SK-N-SH (cell line): ENCODE results near the gene PPP3CA. TPM values are rescaled to one million over a fixed set of nuclear protein-coding genes. Genes with fewer than 3 reads are reported as not detected.

Source experiments
- CTCF ChIA-PET: fragments of 300-600, 350-600 bp; formaldehyde crosslinking; extraction: SDS; loops from one replicate; lab custom pipeline; 2021; lab: Yijun Ruan, JAX
- POLR2A ChIA-PET: fragments of 350-600 bp; sonication (Branson Sonifier 250); formaldehyde crosslinking; extraction: SDS; loops from one replicate; lab custom pipeline; 2020; ENCODE audit warnings: antibody characterized with exemption, inconsistent platforms; lab: Yijun Ruan, JAX
- DNase-seq: peaks from one replicate; pipeline ENCODE4 v3.0.0; 2012
- H2AFZ ChIP-seq: fragments of 200-600 bp; sonication (generic); 2 replicates; pipeline ENCODE4 v1.8.1; 2016; ENCODE audit warnings: antibody characterized with exemption, mild to moderate bottlenecking, low read depth
- H3F3A ChIP-seq: fragments of 200-600 bp; sonication (generic); replicated peaks from 2 replicates; pipeline ENCODE3; 2016; ENCODE audit warnings: antibody characterized with exemption, mild to moderate bottlenecking; ENCODE audit not compliant: insufficient read depth
- H3K27ac ChIP-seq, 2 experiments: fragments of 200-500 bp in 1 of 2; fragments of 200-600 bp in 1 of 2; sonication (Bioruptor generic) in 1 of 2; sonication (generic), shearing (Covaris generic) in 1 of 2; 2 replicates each; pipeline versions ENCODE4 v1.5.1 to v1.6.1; 2014 to 2016; ENCODE audit warnings: low read depth in 2 of 2, inconsistent platforms in 1 of 2, low read length in 1 of 2, mild to moderate bottlenecking in 1 of 2, mixed read lengths in 1 of 2
- H3K27me3 ChIP-seq: fragments of 200-600 bp; sonication (generic), shearing (Covaris generic); 2 replicates; pipeline ENCODE4 v1.6.1; 2016; ENCODE audit warnings: mixed run types; ENCODE audit not compliant: insufficient read depth
- H3K36me3 ChIP-seq, 2 experiments: fragments of 200-500 bp in 1 of 2; fragments of 200-600 bp in 1 of 2; sonication (Bioruptor generic) in 1 of 2; sonication (generic) in 1 of 2; replicated peaks in 1 of 2; 2 replicates each; pipeline versions ENCODE3 to v1.5.1; 2014 to 2016; ENCODE audit warnings: low read length in 1 of 2, mild to moderate bottlenecking in 1 of 2; ENCODE audit not compliant: insufficient read depth in 2 of 2, control insufficient read depth in 1 of 2
- H3K4me1 ChIP-seq, 2 experiments: fragments of 200-500 bp in 1 of 2; fragments of 200-600 bp in 1 of 2; sonication (Bioruptor generic) in 1 of 2; sonication (generic), shearing (Covaris generic) in 1 of 2; 2 replicates each; pipeline versions ENCODE4 v1.5.1 to v1.6.1; 2014 to 2016; ENCODE audit warnings: low read depth in 1 of 2, low read length in 1 of 2, mixed run types in 1 of 2; ENCODE audit not compliant: insufficient read depth in 2 of 2, control insufficient read depth in 1 of 2
- H3K4me2 ChIP-seq: fragments of 200-600 bp; sonication (generic), shearing (Covaris generic); 2 replicates; pipeline ENCODE4 v1.6.1; 2017; ENCODE audit warnings: mixed run types
- H3K4me3 ChIP-seq, 2 experiments: fragments of 200-500 bp in 1 of 2; fragments of 200-600 bp in 1 of 2; sonication (Bioruptor generic) in 1 of 2; sonication (generic), shearing (Covaris generic) in 1 of 2; 2 replicates each; pipeline versions ENCODE4 v1.5.1 to v1.8.1; 2014 to 2016; ENCODE audit warnings: low read depth in 2 of 2, inconsistent platforms in 1 of 2, low read length in 1 of 2, mild to moderate bottlenecking in 1 of 2, mixed read lengths in 1 of 2, moderate library complexity in 1 of 2
- H3K79me2 ChIP-seq: fragments of 200-600 bp; sonication (generic); 2 replicates; pipeline ENCODE4 v1.8.1; 2017; ENCODE audit warnings: mild to moderate bottlenecking; ENCODE audit not compliant: insufficient read depth
- H3K9ac ChIP-seq: fragments of 200-600 bp; sonication (generic); 2 replicates; pipeline ENCODE4 v1.6.1; 2017; ENCODE audit warnings: mixed run types
- H3K9me2 ChIP-seq: fragments of 200-600 bp; sonication (generic); 2 replicates; pipeline ENCODE4 v1.6.1; 2017; ENCODE audit warnings: mixed run types
- H3K9me3 ChIP-seq: fragments of 200-600 bp; sonication (generic); 2 replicates; pipeline ENCODE4 v1.6.1; 2017; ENCODE audit warnings: mixed run types, mild to moderate bottlenecking, moderate library complexity
- H4K20me1 ChIP-seq: fragments of 200-600 bp; sonication (generic); 2 replicates; pipeline ENCODE4 v1.6.1; 2017; ENCODE audit warnings: mild to moderate bottlenecking, mixed run types; ENCODE audit not compliant: insufficient read depth
- CHD2 ChIP-seq: fragments of 150-350 bp; IDR thresholded peaks from 2 replicates; pipeline ENCODE4 v1.6.1; 2018; ENCODE audit warnings: low read length; ENCODE audit not compliant: partially characterized antibody
- CTCF ChIP-seq: fragments of 200-600 bp; sonication (generic); IDR thresholded peaks from 2 replicates; pipeline ENCODE4 v1.6.1; 2017; ENCODE audit warnings: antibody characterized with exemption, mild to moderate bottlenecking, moderate library complexity
- ELF1 ChIP-seq: IDR thresholded peaks from 2 replicates; pipeline ENCODE4 v1.4.0; 2012
- EZH2phosphoT487 ChIP-seq: fragments of 200-600 bp; sonication (generic); IDR thresholded peaks from 2 replicates; pipeline ENCODE4 v1.6.1; 2017; ENCODE audit warnings: low read depth, mixed run types, mild to moderate bottlenecking, antibody characterized with exemption, moderate library complexity, borderline replicate concordance
- FOSL2 ChIP-seq: IDR thresholded peaks from 2 replicates; pipeline ENCODE4 v1.4.0; 2012; ENCODE audit warnings: low read depth, mild to moderate bottlenecking, moderate library complexity, borderline replicate concordance
- FOXJ3 ChIP-seq: sonication (generic); formaldehyde crosslinking; IDR thresholded peaks from 2 replicates; pipeline ENCODE4 v1.5.1; 2020; ENCODE audit warnings: mild to moderate bottlenecking, missing genetic modification reagents
- FOXM1 ChIP-seq: IDR thresholded peaks from 2 replicates; pipeline ENCODE4 v1.4.0; 2012; ENCODE audit warnings: low read depth, mild to moderate bottlenecking
- GABPA ChIP-seq: IDR thresholded peaks from 2 replicates; pipeline ENCODE4 v1.4.0; 2012; ENCODE audit warnings: low read depth, mild to moderate bottlenecking
- JUND ChIP-seq: IDR thresholded peaks from 2 replicates; pipeline ENCODE4 v1.4.0; 2012
- MAX ChIP-seq: IDR thresholded peaks from 2 replicates; pipeline ENCODE4 v1.4.0; 2012; ENCODE audit warnings: low read depth
- NFIC ChIP-seq: IDR thresholded peaks from 2 replicates; pipeline ENCODE4 v1.4.0; 2012; ENCODE audit warnings: borderline replicate concordance
- NRF1 ChIP-seq: IDR thresholded peaks from 2 replicates; pipeline ENCODE4 v1.6.1; 2012; ENCODE audit warnings: low read depth, mild to moderate bottlenecking, low read length
- POLR2AphosphoS5 ChIP-seq: IDR thresholded peaks from 2 replicates; pipeline ENCODE4 v1.6.1; 2012; ENCODE audit warnings: low read depth, low read length
- RFX5 ChIP-seq: IDR thresholded peaks from 2 replicates; pipeline ENCODE4 v1.6.1; 2012; ENCODE audit warnings: mild to moderate bottlenecking, improper control_type of control experiment, low read length
- SIN3A ChIP-seq: IDR thresholded peaks from 2 replicates; pipeline ENCODE4 v1.6.1; 2012; ENCODE audit warnings: low read depth, mild to moderate bottlenecking, low read length, moderate library complexity, borderline replicate concordance
- TAF1 ChIP-seq: IDR thresholded peaks from 2 replicates; pipeline ENCODE4 v1.6.1; 2012; ENCODE audit warnings: low read depth, mild to moderate bottlenecking, low read length, moderate library complexity, borderline replicate concordance
- TCF12 ChIP-seq: IDR thresholded peaks from 2 replicates; pipeline ENCODE4 v1.4.0; 2012
- TEAD4 ChIP-seq: IDR thresholded peaks from 2 replicates; pipeline ENCODE4 v1.4.0; 2012; ENCODE audit warnings: mild to moderate bottlenecking, borderline replicate concordance; ENCODE audit not compliant: insufficient read depth
- USF2 ChIP-seq: fragments of 150-350 bp; IDR thresholded peaks from 2 replicates; pipeline ENCODE4 v1.6.1; 2017; ENCODE audit warnings: antibody characterized with exemption, low read length, low read depth, borderline replicate concordance
- YY1 ChIP-seq: IDR thresholded peaks from 2 replicates; pipeline ENCODE4 v1.4.0; 2012; ENCODE audit warnings: low read depth, mild to moderate bottlenecking
- WGBS: methylation state at CpG from one replicate; pipeline ENCODE4 v1.1.6; 2017; ENCODE audit warnings: low lambda C conversion rate; 5-methylcytosine and 5-hydroxymethylcytosine counted together
- polyA plus RNA-seq, 3 experiments: library from polyadenylated mRNA; depleted of rRNA; stranded (reverse); fragments of >200 nt; gene quantifications; 2 replicates each; pipeline ENCODE4 v1.2.3, GENCODE V29; 2012
- TF ChIP-seq, protein P1 (sequence below): fragments of 150-350 bp; IDR thresholded peaks from 2 replicates; pipeline ENCODE4 v1.6.1; 2016; ENCODE audit warnings: mild to moderate bottlenecking, low read depth, low read length
- TF ChIP-seq, protein P2 (sequence below): IDR thresholded peaks from 2 replicates; pipeline ENCODE4 v1.4.0; 2012; ENCODE audit warnings: low read depth, borderline replicate concordance
- TF ChIP-seq, protein P3 (sequence below): IDR thresholded peaks from 2 replicates; pipeline ENCODE4; 2012
- TF ChIP-seq, protein P4 (sequence below): IDR thresholded peaks from 2 replicates; pipeline ENCODE4 v1.6.1; 2012; ENCODE audit warnings: mild to moderate bottlenecking, low read depth, low read length, moderate library complexity

Gene PPP3CA
- polyA plus RNA-seq, 1 of the 3 experiments (the other 2 are of a cell fraction): 10.7 TPM

DNA sequence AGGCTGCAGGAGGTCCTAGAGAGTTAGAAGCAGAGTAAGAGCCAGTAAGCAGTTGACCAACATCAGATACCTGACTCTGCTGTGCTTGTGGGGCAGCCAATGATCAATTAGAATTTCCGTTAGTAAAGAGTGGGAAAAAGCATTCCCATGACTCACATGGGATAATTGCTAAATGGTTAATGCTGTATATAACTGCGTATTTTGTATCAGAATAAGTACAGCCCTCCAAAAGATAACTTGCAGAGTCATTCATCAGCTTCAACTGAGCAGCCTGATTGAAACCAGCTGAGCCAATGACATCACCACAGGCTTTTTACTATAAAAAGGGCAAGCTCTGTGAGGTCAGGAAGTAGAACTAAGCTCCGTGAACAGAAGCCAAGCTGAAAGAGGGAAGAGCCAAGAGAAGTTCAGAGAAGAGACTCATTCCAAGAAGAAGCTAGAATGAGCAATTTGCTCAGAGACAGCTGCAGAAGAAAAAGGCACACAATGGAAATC lies 67.9 kb downstream of the PPP3CA start:
- Histone ChIP-seq H3K36me3 (no peaks in the 10 kb centered on the region), H3K9me3 (no peaks in the 10 kb centered on the region), H2AFZ (no peak overlapping the region), H3K79me2 (peaks cover 48% of the 10 kb centered on the region), H3K4me1 (peaks cover 3 to 28% of the 10 kb centered on the region in 2 experiments; a peak in 3 of 4 replicates), H3K27ac (peak overlapping the region; percentile 65 to 94), H3K9me2 (no peaks in the 10 kb centered on the region), H3K27me3 (no peaks in the 10 kb centered on the region), H3K9ac (no peak overlapping the region), H3K4me3 (no peak overlapping the region), H3K4me2 (peak overlapping the region; percentile 10; the same call in 1 of the 2 replicates), H3F3A (peaks cover 16% of the 10 kb centered on the region), H4K20me1 (no peaks in the 10 kb centered on the region; the same call in 1 of the 2 replicates)
- CTCF ChIA-PET: interaction anchor here (1.2 kb wide), 1 partner anchor 13 kb away, joined by 3 read pairs; no protein-coding TSS in a partner anchor
- POLR2A ChIA-PET: no interaction called here
- peak; percentile 17 for DNase-seq
- 4% methylated on average over 3 of the region's 3 CpGs for WGBS
- peak; percentile 77; the same call in 1 of the 2 replicates for TF ChIP-seq POLR2AphosphoS5
- no peak for TF ChIP-seq YY1
- TF ChIP-seq JUND: peak; percentile 81
- TF ChIP-seq FOSL2: peak; percentile 71
- TF ChIP-seq MAX: peak; percentile 52; the same call in 1 of the 2 replicates
- TF ChIP-seq, protein P1, sequence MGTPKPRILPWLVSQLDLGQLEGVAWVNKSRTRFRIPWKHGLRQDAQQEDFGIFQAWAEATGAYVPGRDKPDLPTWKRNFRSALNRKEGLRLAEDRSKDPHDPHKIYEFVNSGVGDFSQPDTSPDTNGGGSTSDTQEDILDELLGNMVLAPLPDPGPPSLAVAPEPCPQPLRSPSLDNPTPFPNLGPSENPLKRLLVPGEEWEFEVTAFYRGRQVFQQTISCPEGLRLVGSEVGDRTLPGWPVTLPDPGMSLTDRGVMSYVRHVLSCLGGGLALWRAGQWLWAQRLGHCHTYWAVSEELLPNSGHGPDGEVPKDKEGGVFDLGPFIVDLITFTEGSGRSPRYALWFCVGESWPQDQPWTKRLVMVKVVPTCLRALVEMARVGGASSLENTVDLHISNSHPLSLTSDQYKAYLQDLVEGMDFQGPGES: no peak
- no peak for TF ChIP-seq RFX5
- TF ChIP-seq, protein P2, sequence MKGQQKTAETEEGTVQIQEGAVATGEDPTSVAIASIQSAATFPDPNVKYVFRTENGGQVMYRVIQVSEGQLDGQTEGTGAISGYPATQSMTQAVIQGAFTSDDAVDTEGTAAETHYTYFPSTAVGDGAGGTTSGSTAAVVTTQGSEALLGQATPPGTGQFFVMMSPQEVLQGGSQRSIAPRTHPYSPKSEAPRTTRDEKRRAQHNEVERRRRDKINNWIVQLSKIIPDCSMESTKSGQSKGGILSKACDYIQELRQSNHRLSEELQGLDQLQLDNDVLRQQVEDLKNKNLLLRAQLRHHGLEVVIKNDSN: peak; percentile 49
- TF ChIP-seq FOXM1: no peak
- TF ChIP-seq EZH2phosphoT487: no peak
- TF ChIP-seq TCF12: peak; percentile 99
- TF ChIP-seq, protein P3, sequence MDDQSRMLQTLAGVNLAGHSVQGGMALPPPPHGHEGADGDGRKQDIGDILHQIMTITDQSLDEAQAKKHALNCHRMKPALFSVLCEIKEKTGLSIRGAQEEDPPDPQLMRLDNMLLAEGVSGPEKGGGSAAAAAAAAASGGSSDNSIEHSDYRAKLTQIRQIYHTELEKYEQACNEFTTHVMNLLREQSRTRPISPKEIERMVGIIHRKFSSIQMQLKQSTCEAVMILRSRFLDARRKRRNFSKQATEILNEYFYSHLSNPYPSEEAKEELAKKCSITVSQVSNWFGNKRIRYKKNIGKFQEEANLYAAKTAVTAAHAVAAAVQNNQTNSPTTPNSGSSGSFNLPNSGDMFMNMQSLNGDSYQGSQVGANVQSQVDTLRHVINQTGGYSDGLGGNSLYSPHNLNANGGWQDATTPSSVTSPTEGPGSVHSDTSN: peak; percentile 94
- TF ChIP-seq NFIC: peak; percentile 65
- TF ChIP-seq, protein P4, sequence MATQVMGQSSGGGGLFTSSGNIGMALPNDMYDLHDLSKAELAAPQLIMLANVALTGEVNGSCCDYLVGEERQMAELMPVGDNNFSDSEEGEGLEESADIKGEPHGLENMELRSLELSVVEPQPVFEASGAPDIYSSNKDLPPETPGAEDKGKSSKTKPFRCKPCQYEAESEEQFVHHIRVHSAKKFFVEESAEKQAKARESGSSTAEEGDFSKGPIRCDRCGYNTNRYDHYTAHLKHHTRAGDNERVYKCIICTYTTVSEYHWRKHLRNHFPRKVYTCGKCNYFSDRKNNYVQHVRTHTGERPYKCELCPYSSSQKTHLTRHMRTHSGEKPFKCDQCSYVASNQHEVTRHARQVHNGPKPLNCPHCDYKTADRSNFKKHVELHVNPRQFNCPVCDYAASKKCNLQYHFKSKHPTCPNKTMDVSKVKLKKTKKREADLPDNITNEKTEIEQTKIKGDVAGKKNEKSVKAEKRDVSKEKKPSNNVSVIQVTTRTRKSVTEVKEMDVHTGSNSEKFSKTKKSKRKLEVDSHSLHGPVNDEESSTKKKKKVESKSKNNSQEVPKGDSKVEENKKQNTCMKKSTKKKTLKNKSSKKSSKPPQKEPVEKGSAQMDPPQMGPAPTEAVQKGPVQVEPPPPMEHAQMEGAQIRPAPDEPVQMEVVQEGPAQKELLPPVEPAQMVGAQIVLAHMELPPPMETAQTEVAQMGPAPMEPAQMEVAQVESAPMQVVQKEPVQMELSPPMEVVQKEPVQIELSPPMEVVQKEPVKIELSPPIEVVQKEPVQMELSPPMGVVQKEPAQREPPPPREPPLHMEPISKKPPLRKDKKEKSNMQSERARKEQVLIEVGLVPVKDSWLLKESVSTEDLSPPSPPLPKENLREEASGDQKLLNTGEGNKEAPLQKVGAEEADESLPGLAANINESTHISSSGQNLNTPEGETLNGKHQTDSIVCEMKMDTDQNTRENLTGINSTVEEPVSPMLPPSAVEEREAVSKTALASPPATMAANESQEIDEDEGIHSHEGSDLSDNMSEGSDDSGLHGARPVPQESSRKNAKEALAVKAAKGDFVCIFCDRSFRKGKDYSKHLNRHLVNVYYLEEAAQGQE: no peak
- no peak for TF ChIP-seq CHD2
- TF ChIP-seq TAF1: no peak
- TF ChIP-seq USF2: 0 out of 2 replicates have a peak, but pooled peaks have one; percentile 8
- TF ChIP-seq NRF1: no peak
- TF ChIP-seq ELF1: no peak
- no peak for TF ChIP-seq CTCF
- TF ChIP-seq SIN3A: 0 out of 2 replicates have a peak, but pooled peaks have one; percentile 42
- TF ChIP-seq TEAD4: peak; percentile 38; the same call in 1 of the 2 replicates
- TF ChIP-seq GABPA: no peak
- TF ChIP-seq FOXJ3: no peak
